Activated CD8-positive, alpha-beta T cell treated with anti-CD3 and anti-CD28 coated beads, Interleukin-2, amount 10 ng/mL, durations not matched to agents 7 days and 5 days (primary cell): ENCODE results near the gene CUL7. TPM values are rescaled to one million over a fixed set of nuclear protein-coding genes. Genes with fewer than 3 reads are reported as not detected.

ENCODE experiments used
- ATAC-seq: fragments of 150-1000 bp; cut with Tn5 transposase; one replicate; pipeline ENCODE4 v1.10.0; 2021; ENCODE audit warnings: moderate library complexity
- CTCF ChIA-PET: fragments of 350-600 bp; sonication (Branson Sonifier 250); formaldehyde crosslinking; loops from one replicate; lab custom pipeline; 2021; ENCODE audit warnings: antibody characterized with exemption; lab: Charles Lee
- POLR2A ChIA-PET: fragments of 350-600 bp; sonication (Branson Sonifier 250); formaldehyde crosslinking; loops from one replicate; lab custom pipeline; 2021; ENCODE audit warnings: antibody characterized with exemption; lab: Charles Lee
- DNase-seq: peaks from one replicate; pipeline ENCODE4 v3.0.0-alpha.2; 2020
- H3K27ac Mint-ChIP-seq: one replicate; pipeline ENCODE4 v1.8.0; 2021; ENCODE audit warnings: mild to moderate bottlenecking, mixed read lengths
- H3K27me3 Mint-ChIP-seq: one replicate; pipeline ENCODE4 v1.8.0; 2021; ENCODE audit warnings: low read depth, mixed read lengths
- H3K36me3 Mint-ChIP-seq: one replicate; pipeline ENCODE4 v1.8.0; 2021; ENCODE audit warnings: low read depth, mixed read lengths
- H3K4me1 Mint-ChIP-seq: one replicate; pipeline ENCODE4 v1.8.0; 2021; ENCODE audit warnings: low read depth, mixed read lengths
- H3K4me3 Mint-ChIP-seq: one replicate; pipeline ENCODE4 v1.8.0; 2021; ENCODE audit warnings: mild to moderate bottlenecking, mixed read lengths
- H3K9me3 Mint-ChIP-seq: one replicate; pipeline ENCODE4 v1.8.0; 2022; ENCODE audit warnings: mixed read lengths; ENCODE audit not compliant: insufficient read depth
- total RNA-seq, 2 experiments: library from RNA; stranded (reverse); gene quantifications; one replicate each; pipeline ENCODE4 v1.2.3, GENCODE V29; 2021

The CUL7 gene
- total RNA-seq, 2 experiments from 2014 or later = 8.5 to 8.9 TPM

DNA sequence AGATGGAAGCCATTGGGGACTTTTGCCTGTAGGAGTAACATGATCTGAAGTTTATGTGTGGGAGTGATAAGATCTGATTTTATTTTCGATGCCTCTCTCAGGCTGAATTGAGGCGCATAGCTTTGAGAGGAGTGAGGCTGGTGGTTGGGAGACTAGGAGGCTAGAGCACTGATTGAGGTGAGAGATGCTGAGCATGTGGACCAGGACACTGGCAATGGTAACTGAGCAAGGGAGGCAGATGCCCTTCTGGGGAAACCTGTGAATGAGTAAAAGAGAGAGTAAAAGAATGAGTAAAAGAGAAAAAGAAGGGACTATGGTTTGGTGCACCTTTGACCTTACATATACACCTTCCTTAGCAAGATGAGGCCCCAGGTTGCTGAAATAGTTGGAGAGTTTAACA lies 29.2 kb downstream of the CUL7 start:
- ChIA-PET POLR2A (no interaction called here), CTCF (interaction anchor here (0.8 to 1.0 kb wide), 2 partner anchors 8 to 10 kb away, joined by 3 read pairs; partner anchors contain the start of gene KLHDC3)
- H3K27ac Mint-ChIP-seq = peak overlapping the region; percentile 28
- no peak overlapping the region for H3K4me3 Mint-ChIP-seq
- DNase-seq = no peak
- peaks cover 45% of the 10 kb centered on the region for H3K36me3 Mint-ChIP-seq
- H3K4me1 Mint-ChIP-seq = peaks cover 26% of the 10 kb centered on the region
- no peaks in the 10 kb centered on the region for H3K9me3 Mint-ChIP-seq
- no peak for ATAC-seq
- no peaks in the 10 kb centered on the region for H3K27me3 Mint-ChIP-seq

GRCh38 chr6:43021270-43022047 lies 32.2 kb downstream of the CUL7 start, which contains the start of gene RRP36:
Gene RRP36 (plus strand): TSS chr6:43021623. CDS start chr6:43021655, 32 bp downstream.
- ATAC-seq = peak; percentile 79
- peak within 1 kb of the TSS; percentile 90 for H3K4me3 Mint-ChIP-seq
- ChIA-PET POLR2A (interaction anchor here (0.6 to 2.0 kb wide), 11 partner anchors 11 to 631 kb away, joined by 3 to 7 read pairs (median 5); partner anchors contain the start of genes CNPY3, CUL7, PEX6 and PPP2R5D), CTCF (interaction anchor here (1.0 to 2.6 kb wide), 7 partner anchors 19 to 122 kb away, joined by 3 to 16 read pairs (median 4); partner anchors contain the start of genes CUL7 and PEX6)
- peaks cover 31% of the 10 kb centered on the region for H3K4me1 Mint-ChIP-seq
- peak within 1 kb of the TSS; percentile 92 for H3K27ac Mint-ChIP-seq
- no peaks in the 10 kb centered on the region for H3K27me3 Mint-ChIP-seq
- H3K9me3 Mint-ChIP-seq = no peaks in the 10 kb centered on the region
- peak; percentile 65 for DNase-seq
- peaks cover 45% of the 10 kb centered on the region for H3K36me3 Mint-ChIP-seq

DNA sequence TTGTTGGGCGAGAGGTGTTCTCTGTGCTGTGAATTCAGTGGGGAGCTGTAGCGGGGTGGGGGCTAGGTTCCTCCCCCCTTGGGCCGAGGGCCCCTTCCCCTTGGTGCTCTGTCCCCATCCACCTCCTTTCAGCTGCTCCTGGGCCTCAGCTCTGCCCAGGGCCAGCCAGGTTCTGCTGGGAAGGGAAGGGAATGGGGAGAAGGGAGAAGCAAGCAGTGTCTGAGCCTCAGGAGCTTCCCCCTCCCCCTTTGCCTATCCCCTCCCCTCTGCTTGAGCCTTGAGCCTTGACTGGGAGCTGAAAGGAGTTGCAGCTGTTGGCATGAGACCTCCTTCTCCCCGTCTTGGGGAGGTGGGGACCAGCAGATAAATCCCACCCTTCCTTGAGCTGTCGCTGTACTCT lies 32.8 kb downstream of the CUL7 start:
- no peaks in the 10 kb centered on the region for H3K27me3 Mint-ChIP-seq
- peaks cover 45% of the 10 kb centered on the region for H3K36me3 Mint-ChIP-seq
- no peaks in the 10 kb centered on the region for H3K9me3 Mint-ChIP-seq
- POLR2A ChIA-PET = interaction anchor here (0.6 to 2.0 kb wide), 11 partner anchors 12 to 631 kb away, joined by 3 to 7 read pairs (median 5); partner anchors contain the start of genes CNPY3, CUL7, PEX6 and PPP2R5D
- H3K4me3 Mint-ChIP-seq = peak overlapping the region; percentile 83
- CTCF ChIA-PET = interaction anchor here (1.0 to 2.6 kb wide), 7 partner anchors 18 to 122 kb away, joined by 3 to 16 read pairs (median 4); partner anchors contain the start of genes CUL7 and PEX6
- DNase-seq (no peak), ATAC-seq (no peak)
- peaks cover 35% of the 10 kb centered on the region for H3K4me1 Mint-ChIP-seq
- peak overlapping the region; percentile 89 for H3K27ac Mint-ChIP-seq

- Mint-ChIP-seq H3K27ac (no peak overlapping the region), H3K36me3 (peaks cover 42% of the 10 kb centered on the region), H3K9me3 (no peaks in the 10 kb centered on the region), H3K27me3 (no peaks in the 10 kb centered on the region), H3K4me1 (peaks cover 37% of the 10 kb centered on the region), H3K4me3 (no peak overlapping the region)
- no peak for ATAC-seq
- no peak for DNase-seq
- CTCF ChIA-PET = interaction anchor here (1.3 to 2.6 kb wide), 4 partner anchors 17 to 123 kb away, joined by 3 to 16 read pairs (median 4); partner anchors contain the start of gene PEX6
- POLR2A ChIA-PET = interaction anchor here (0.9 to 2.0 kb wide), 4 partner anchors 12 to 123 kb away, joined by 5 to 7 read pairs (median 6); partner anchors contain the start of genes CNPY3 and PEX6
These were observed 33.5 kb downstream of the CUL7 start for GRCh38 chr6:43020052-43020705.

DNA sequence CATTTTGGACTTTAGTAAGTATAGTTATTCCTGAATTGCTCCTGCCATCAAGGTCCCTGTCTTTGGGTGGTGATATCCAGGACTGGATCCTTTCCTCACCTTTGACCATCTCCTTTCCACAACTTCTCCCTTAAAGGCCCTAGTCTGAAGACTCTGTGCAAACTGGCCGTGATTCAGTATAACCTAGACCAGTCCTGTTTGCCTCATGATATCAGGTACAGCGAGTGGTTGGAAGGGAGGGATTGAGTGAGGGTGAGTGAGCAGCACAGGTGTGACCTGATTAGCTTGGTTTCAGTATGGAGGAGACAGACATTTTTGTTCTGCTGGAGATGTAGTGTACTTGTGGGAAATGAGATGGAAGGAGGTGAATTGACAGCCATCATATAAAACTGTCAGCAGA lies 34.5 kb downstream of the CUL7 start:
- no peak for ATAC-seq
- no peak overlapping the region for H3K27ac Mint-ChIP-seq
- peaks cover 42% of the 10 kb centered on the region for H3K4me1 Mint-ChIP-seq
- ChIA-PET CTCF (no interaction called here), POLR2A (no interaction called here)
- no peak overlapping the region for H3K4me3 Mint-ChIP-seq
- no peaks in the 10 kb centered on the region for H3K9me3 Mint-ChIP-seq
- H3K27me3 Mint-ChIP-seq = no peaks in the 10 kb centered on the region
- H3K36me3 Mint-ChIP-seq = peaks cover 33% of the 10 kb centered on the region
- DNase-seq = no peak

- H3K9me3 Mint-ChIP-seq = no peaks in the 10 kb centered on the region
- ChIA-PET CTCF (no interaction called here), POLR2A (interaction anchor here (0.9 kb wide), 2 partner anchors 38 to 42 kb away, joined by 3 to 4 read pairs; partner anchors contain the start of genes KLC4, MRPL2 and PEX6)
- no peak overlapping the region for H3K27ac Mint-ChIP-seq
- no peak overlapping the region for H3K4me3 Mint-ChIP-seq
- peaks cover 48% of the 10 kb centered on the region for H3K4me1 Mint-ChIP-seq
- H3K36me3 Mint-ChIP-seq = peaks cover 48% of the 10 kb centered on the region
- no peak for ATAC-seq
- H3K27me3 Mint-ChIP-seq = no peaks in the 10 kb centered on the region
- no peak for DNase-seq
These were observed 36.7 kb downstream of the CUL7 start for GRCh38 chr6:43016943-43017334.

DNA sequence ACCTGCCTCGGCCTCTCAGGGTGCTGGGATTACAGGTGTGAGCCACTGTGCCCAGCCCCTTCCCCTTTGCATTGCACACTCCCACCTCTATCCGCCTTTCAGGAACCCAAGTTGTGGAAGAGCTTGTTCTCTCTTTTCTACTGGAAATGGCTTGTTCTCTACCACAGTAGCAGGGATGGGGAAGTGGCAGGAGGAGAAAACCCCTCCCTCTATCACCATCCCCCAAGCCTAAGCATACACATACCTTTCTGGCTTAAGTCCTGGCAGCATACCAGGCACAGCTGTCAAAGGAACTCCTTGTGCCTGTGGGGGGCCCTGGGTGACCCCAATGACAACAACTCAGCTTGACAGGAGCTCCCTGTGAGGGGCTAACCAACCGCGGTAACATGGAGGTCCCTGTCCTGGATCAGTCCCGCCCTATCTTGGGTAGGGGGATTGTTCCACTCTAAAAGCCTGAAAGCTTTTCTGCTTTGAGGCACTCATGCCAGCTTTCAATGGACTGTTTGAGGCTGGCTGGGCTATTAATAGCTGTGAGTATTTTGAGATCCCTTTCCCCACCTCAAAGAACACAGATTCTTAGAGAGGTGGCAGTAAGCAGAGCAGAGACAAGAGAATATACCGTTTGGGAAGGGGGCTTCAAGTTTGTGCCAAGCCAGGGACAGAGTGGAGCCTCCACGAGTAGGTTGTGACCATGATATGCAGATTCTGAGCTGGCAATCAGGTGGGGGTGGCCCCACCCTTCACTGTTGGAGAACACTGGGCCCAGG lies 37.3 kb downstream of the CUL7 start:
- POLR2A ChIA-PET = interaction anchor here (0.9 to 2.2 kb wide), 3 partner anchors 37 to 82 kb away, joined by 3 to 11 read pairs (median 4); partner anchors contain the start of genes KLC4, MRPL2 and PEX6
- peaks cover 52% of the 10 kb centered on the region for H3K4me1 Mint-ChIP-seq
- H3K27me3 Mint-ChIP-seq = no peaks in the 10 kb centered on the region
- ATAC-seq = no peak
- peak overlapping the region; percentile 35 for H3K27ac Mint-ChIP-seq
- no peaks in the 10 kb centered on the region for H3K9me3 Mint-ChIP-seq
- peak overlapping the region; percentile 40 for H3K4me3 Mint-ChIP-seq
- peaks cover 49% of the 10 kb centered on the region for H3K36me3 Mint-ChIP-seq
- DNase-seq = no peak
- CTCF ChIA-PET = interaction anchor here (1.1 kb wide), 1 partner anchor 9 kb away, joined by 3 read pairs; no protein-coding TSS in a partner anchor

DNA sequence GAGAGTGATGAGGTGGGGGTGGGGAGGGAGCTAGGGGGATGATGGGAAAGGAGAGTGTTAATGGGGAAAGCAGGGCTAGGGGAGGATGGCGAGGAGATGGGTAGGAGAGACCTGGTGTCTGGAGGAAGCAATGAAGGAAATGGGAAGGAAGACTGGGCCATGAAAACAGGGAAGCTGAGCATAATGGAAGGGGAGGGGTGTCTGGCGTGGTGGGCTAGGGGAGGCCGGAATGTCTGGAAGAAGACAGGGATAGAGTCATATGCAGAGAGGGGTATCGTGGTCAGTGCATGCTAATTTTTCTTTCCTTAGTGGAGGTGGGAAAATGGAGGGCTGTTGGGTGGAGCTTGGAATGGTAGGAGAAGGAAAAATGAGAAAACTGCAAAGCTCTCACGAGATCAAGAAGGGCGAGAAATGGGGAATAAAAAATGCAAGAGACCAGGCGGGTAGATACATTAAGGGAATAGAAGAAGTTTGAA lies 39.2 kb downstream of the CUL7 start:
- Mint-ChIP-seq H3K27ac (peak overlapping the region; percentile 90), H3K4me3 (peak overlapping the region; percentile 97), H3K4me1 (peaks cover 43% of the 10 kb centered on the region), H3K36me3 (peaks cover 60% of the 10 kb centered on the region), H3K27me3 (no peaks in the 10 kb centered on the region), H3K9me3 (no peaks in the 10 kb centered on the region)
- ChIA-PET CTCF (interaction anchor here (0.8 to 3.3 kb wide), 8 partner anchors 10 to 129 kb away, joined by 3 to 24 read pairs (median 3); partner anchors contain the start of genes CUL7 and MRPL2), POLR2A (interaction anchor here (0.9 to 4.5 kb wide), 8 partner anchors 13 to 85 kb away, joined by 3 to 22 read pairs (median 4); partner anchors contain the start of genes CNPY3, KLC4, MRPL2 and PEX6)
- ATAC-seq = no peak
- DNase-seq = no peak

GRCh38 chr6:43013843-43014433 lies 39.7 kb downstream of the CUL7 start, which contains the start of the genes KLHDC3 and MEA1:
Gene KLHDC3 (plus strand): TSS chr6:43014249. CDS start chr6:43017193, 2,944 bp downstream.
Gene MEA1 (minus strand): TSS chr6:43013946. CDS start chr6:43013813, 133 bp downstream.
- peak; percentile 95 for ATAC-seq
- CTCF ChIA-PET = interaction anchor here (0.8 to 3.3 kb wide), 8 partner anchors 11 to 130 kb away, joined by 3 to 24 read pairs (median 3); partner anchors contain the start of genes CUL7 and MRPL2
- H3K4me3 Mint-ChIP-seq = peak within 1 kb of the TSS; percentile 97
- no peaks in the 10 kb centered on the region for H3K27me3 Mint-ChIP-seq
- H3K36me3 Mint-ChIP-seq = peaks cover 62% of the 10 kb centered on the region
- POLR2A ChIA-PET = interaction anchor here (0.9 to 4.5 kb wide), 10 partner anchors 8 to 85 kb away, joined by 3 to 22 read pairs (median 4); partner anchors contain the start of genes CNPY3, KLC4, MRPL2 and PEX6
- peak within 1 kb of the TSS; percentile 90 for H3K27ac Mint-ChIP-seq
- peak; percentile 100 for DNase-seq
- H3K9me3 Mint-ChIP-seq = no peaks in the 10 kb centered on the region
- peaks cover 43% of the 10 kb centered on the region for H3K4me1 Mint-ChIP-seq
